Astrocyte (in vitro differentiated cells and primary cell): Measurements from ENCODE around the gene TENM3. TPM values are rescaled to one million over a fixed set of nuclear protein-coding genes. Genes with fewer than 3 reads are reported as not detected.

ENCODE experiments used
- DNase-seq: peaks from one replicate; pipeline ENCODE4 v3.0.0-alpha.2; 2010; ENCODE audit warnings: low read depth
- FAIRE-seq: peaks from 2 replicates; lab custom pipeline; 2011; peaks lifted over from hg19 to GRCh38; lab: Jason Lieb, UNC
- H2AFZ ChIP-seq: 2 replicates; pipeline ENCODE4 v1.6.0; 2012; ENCODE audit warnings: low read depth, low read length, inconsistent platforms
- H3K27ac ChIP-seq: 2 replicates; pipeline ENCODE4 v1.5.1; 2011; ENCODE audit warnings: low read depth, low read length, inconsistent platforms
- H3K27me3 ChIP-seq: 2 replicates; pipeline ENCODE4 v1.6.0; 2011; ENCODE audit warnings: low read length, inconsistent platforms; ENCODE audit not compliant: insufficient read depth
- H3K36me3 ChIP-seq: 2 replicates; pipeline ENCODE4 v1.5.1; 2011; ENCODE audit warnings: low read length, inconsistent platforms; ENCODE audit not compliant: insufficient read depth
- H3K4me1 ChIP-seq: 2 replicates; pipeline ENCODE4 v1.5.1; 2011; ENCODE audit warnings: low read length, inconsistent platforms; ENCODE audit not compliant: insufficient read depth
- H3K4me2 ChIP-seq: 2 replicates; pipeline ENCODE4 v1.6.0; 2012; ENCODE audit warnings: low read length, inconsistent platforms
- H3K4me3 ChIP-seq: 2 replicates; pipeline ENCODE4 v1.5.1; 2011; ENCODE audit warnings: low read depth, mild to moderate bottlenecking, low read length, inconsistent platforms; ENCODE audit not compliant: insufficient read depth
- H3K79me2 ChIP-seq: 2 replicates; pipeline ENCODE4 v1.6.0; 2012; ENCODE audit warnings: mild to moderate bottlenecking, low read length, inconsistent platforms; ENCODE audit not compliant: insufficient read depth
- H3K9ac ChIP-seq: 2 replicates; pipeline ENCODE4 v1.6.0; 2012; ENCODE audit warnings: mild to moderate bottlenecking, low read length, inconsistent platforms
- H3K9me3 ChIP-seq: 2 replicates; pipeline ENCODE4 v1.5.1; 2012; ENCODE audit warnings: low read depth, mild to moderate bottlenecking, low read length, inconsistent platforms; ENCODE audit not compliant: insufficient read depth
- H4K20me1 ChIP-seq: 2 replicates; pipeline ENCODE4 v1.6.0; 2012; ENCODE audit warnings: low read length, inconsistent platforms; ENCODE audit not compliant: insufficient read depth
- H3K27ac Mint-ChIP-seq: one replicate; pipeline ENCODE4 v1.8.0; 2021; ENCODE audit warnings: mild to moderate bottlenecking, mixed read lengths; ENCODE audit not compliant: unreplicated experiment
- H3K27me3 Mint-ChIP-seq: one replicate; pipeline ENCODE4 v1.8.0; 2021; ENCODE audit warnings: low read depth, mixed read lengths; ENCODE audit not compliant: unreplicated experiment
- H3K36me3 Mint-ChIP-seq: one replicate; pipeline ENCODE4 v1.8.0; 2021; ENCODE audit warnings: low read depth, mixed read lengths; ENCODE audit not compliant: unreplicated experiment
- H3K4me1 Mint-ChIP-seq: one replicate; pipeline ENCODE4 v1.8.0; 2021; ENCODE audit warnings: low read depth, mixed read lengths; ENCODE audit not compliant: unreplicated experiment
- H3K4me3 Mint-ChIP-seq: one replicate; pipeline ENCODE4 v1.8.0; 2021; ENCODE audit warnings: mild to moderate bottlenecking, moderate library complexity, mixed read lengths; ENCODE audit not compliant: unreplicated experiment
- H3K9me3 Mint-ChIP-seq: one replicate; pipeline ENCODE4 v1.8.0; 2021; ENCODE audit warnings: mild to moderate bottlenecking, mixed read lengths; ENCODE audit not compliant: unreplicated experiment
- CTCF ChIP-seq: IDR thresholded peaks from 2 replicates; pipeline ENCODE4 v1.5.1; 2011; ENCODE audit warnings: low read depth, mild to moderate bottlenecking, inconsistent platforms, low read length, moderate library complexity; ENCODE audit not compliant: insufficient read depth
- EZH2 ChIP-seq: IDR thresholded peaks from 2 replicates; pipeline ENCODE4 v1.6.1; 2012; ENCODE audit warnings: mild to moderate bottlenecking, low read length, inconsistent platforms; ENCODE audit not compliant: insufficient read depth
- total RNA-seq: library from RNA; stranded (reverse); gene quantifications from 2 replicates; pipeline ENCODE4 v1.2.1, GENCODE V29; 2021

The TENM3 gene
- total RNA-seq, 1 donor from 2014 or later = 127 TPM

DNA sequence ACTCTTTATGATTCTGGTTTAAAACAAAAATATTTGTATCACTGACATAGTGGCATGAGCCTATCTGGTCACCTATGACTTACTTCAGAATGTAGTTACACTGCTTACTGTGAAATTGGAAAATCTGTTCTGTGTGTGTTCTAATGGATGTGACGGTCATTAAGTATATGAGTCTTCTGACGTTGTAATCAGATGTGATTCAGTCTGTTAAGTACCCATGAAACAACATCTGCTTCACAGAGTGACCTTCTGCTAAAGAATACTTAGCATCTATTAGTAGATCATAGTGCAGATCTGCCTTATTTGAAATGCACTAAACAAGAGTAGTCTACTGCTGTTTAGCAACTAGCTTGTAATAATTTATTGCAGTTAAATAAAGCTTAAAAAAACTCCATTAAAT lies 356.9 kb downstream of the TENM3 start:
- DNase-seq = peak; percentile 58
- Histone ChIP-seq H3K36me3 (no peaks in the 10 kb centered on the region), H3K4me1 (peaks cover 10% of the 10 kb centered on the region), H2AFZ (no peak overlapping the region), H3K9ac (no peak overlapping the region), H3K4me2 (no peak overlapping the region), H3K9me3 (no peaks in the 10 kb centered on the region), H3K27me3 (no peaks in the 10 kb centered on the region), H4K20me1 (no peaks in the 10 kb centered on the region), H3K27ac (no peak overlapping the region), H3K79me2 (no peaks in the 10 kb centered on the region), H3K4me3 (no peak overlapping the region)
- Mint-ChIP-seq H3K27ac (no peak overlapping the region), H3K4me3 (no peak overlapping the region), H3K36me3 (peaks cover 8% of the 10 kb centered on the region), H3K4me1 (peaks cover 13% of the 10 kb centered on the region), H3K9me3 (no peaks in the 10 kb centered on the region), H3K27me3 (no peaks in the 10 kb centered on the region)
- peak; percentile 55 for FAIRE-seq
- TF ChIP-seq CTCF (no peak), EZH2 (no peak)

GRCh38 chr4:182600856-182601255 lies 357.7 kb downstream of the TENM3 start:
- no peak overlapping the region for H3K4me2 ChIP-seq
- no peak overlapping the region for H3K9ac ChIP-seq
- Mint-ChIP-seq H3K4me3 (no peak overlapping the region), H3K4me1 (peaks cover 15% of the 10 kb centered on the region), H3K36me3 (peaks cover 8% of the 10 kb centered on the region), H3K9me3 (no peaks in the 10 kb centered on the region), H3K27me3 (no peaks in the 10 kb centered on the region), H3K27ac (no peak overlapping the region)
- FAIRE-seq (no peak), DNase-seq (no peak)
- no peaks in the 10 kb centered on the region for H3K79me2 ChIP-seq
- H3K9me3 ChIP-seq = no peaks in the 10 kb centered on the region
- H4K20me1 ChIP-seq = no peaks in the 10 kb centered on the region
- TF ChIP-seq EZH2 (no peak), CTCF (no peak)
- H3K4me3 ChIP-seq = no peak overlapping the region
- no peak overlapping the region for H3K27ac ChIP-seq
- H2AFZ ChIP-seq = no peak overlapping the region
- H3K36me3 ChIP-seq = no peaks in the 10 kb centered on the region
- H3K27me3 ChIP-seq = no peaks in the 10 kb centered on the region
- H3K4me1 ChIP-seq = peaks cover 12% of the 10 kb centered on the region

DNA sequence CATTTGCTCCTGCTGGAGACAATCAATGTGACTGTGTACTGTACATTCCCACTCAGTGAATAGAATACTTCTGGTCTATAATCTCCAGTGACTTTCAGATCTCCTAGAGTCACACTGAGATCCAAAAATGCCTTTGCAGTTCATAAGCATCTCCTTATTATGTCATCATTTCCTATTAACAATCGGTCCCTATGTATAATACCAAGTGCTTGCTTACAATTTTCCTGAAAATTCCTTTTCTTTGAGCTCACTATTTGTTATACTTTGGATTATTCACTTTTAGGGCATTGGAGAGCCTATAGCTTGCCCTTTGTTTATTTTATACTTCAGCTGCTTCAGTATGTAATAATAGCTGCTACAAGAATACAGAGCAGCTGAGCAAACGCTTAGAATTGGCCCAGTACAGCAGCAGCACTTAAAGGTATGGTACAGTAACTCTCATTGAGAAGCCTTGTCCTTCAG lies 361.0 kb downstream of the TENM3 start:
- peak overlapping the region; percentile 75 for H3K9ac ChIP-seq
- FAIRE-seq (peak; percentile 89), DNase-seq (peak; percentile 88)
- H3K9me3 Mint-ChIP-seq = no peaks in the 10 kb centered on the region
- no peaks in the 10 kb centered on the region for H3K27me3 Mint-ChIP-seq
- no peaks in the 10 kb centered on the region for H3K36me3 ChIP-seq
- no peak overlapping the region for H3K4me3 Mint-ChIP-seq
- no peak for TF ChIP-seq EZH2
- TF ChIP-seq CTCF = no peak
- no peaks in the 10 kb centered on the region for H3K79me2 ChIP-seq
- peak overlapping the region; percentile 34 for H3K4me3 ChIP-seq
- H3K4me2 ChIP-seq = peak overlapping the region; percentile 57
- H3K27ac Mint-ChIP-seq = peak overlapping the region; percentile 81
- peaks cover 12% of the 10 kb centered on the region for H3K4me1 ChIP-seq
- H3K27me3 ChIP-seq = no peaks in the 10 kb centered on the region
- H2AFZ ChIP-seq = peak overlapping the region; percentile 9
- H4K20me1 ChIP-seq = no peaks in the 10 kb centered on the region
- no peaks in the 10 kb centered on the region for H3K9me3 ChIP-seq
- H3K36me3 Mint-ChIP-seq = peaks cover 8% of the 10 kb centered on the region
- peaks cover 15% of the 10 kb centered on the region for H3K4me1 Mint-ChIP-seq
- H3K27ac ChIP-seq = peak overlapping the region; percentile 91
